Calu3 (cell line): ENCODE data around the gene TTC34. TPM values are rescaled to one million over a fixed set of nuclear protein-coding genes. Genes with fewer than 3 reads are reported as not detected.
"Not testable (repeated sequence)": the region's sequence is repeated elsewhere in the genome, so short reads cannot be mapped to it uniquely, and the experiment has no call there.

Source experiments
- BruUV-seq: library from RNA; stranded (reverse); fragments of 400-500 nt; replicated peaks from 2 replicates; lab custom pipeline; 2021; lab: Mats Ljungman, UMichigan
- CTCF ChIA-PET: fragments of 300-600 bp; sonication (Branson Sonifier 250); formaldehyde crosslinking; loops from one replicate; lab custom pipeline; 2022; ENCODE audit warnings: antibody characterized with exemption; lab: Charles Lee
- DNase-seq: peaks from one replicate; pipeline ENCODE4 v3.0.0; 2022
- H3K27ac Mint-ChIP-seq: one replicate; pipeline ENCODE4 v1.8.0; 2022; ENCODE audit warnings: mixed read lengths; ENCODE audit not compliant: unreplicated experiment
- H3K27me3 Mint-ChIP-seq: one replicate; pipeline ENCODE4 v1.8.0; 2022; ENCODE audit warnings: mixed read lengths; ENCODE audit not compliant: unreplicated experiment
- H3K36me3 Mint-ChIP-seq: one replicate; pipeline ENCODE4 v1.8.0; 2022; ENCODE audit warnings: mild to moderate bottlenecking, moderate library complexity, mixed read lengths; ENCODE audit not compliant: insufficient read depth, unreplicated experiment
- H3K4me1 Mint-ChIP-seq: one replicate; pipeline ENCODE4 v1.8.0; 2022; ENCODE audit warnings: mild to moderate bottlenecking, low read depth, mixed read lengths; ENCODE audit not compliant: unreplicated experiment
- H3K4me3 Mint-ChIP-seq: one replicate; pipeline ENCODE4 v1.8.0; 2022; ENCODE audit warnings: mild to moderate bottlenecking, low read depth, moderate library complexity, mixed read lengths; ENCODE audit not compliant: unreplicated experiment
- H3K9me3 Mint-ChIP-seq: one replicate; pipeline ENCODE4 v1.8.0; 2022; ENCODE audit warnings: low read depth, mixed read lengths; ENCODE audit not compliant: unreplicated experiment
- intact Hi-C: fragments of 100-400 bp; cut with micrococcal nuclease; formaldehyde crosslinking; loops from one replicate; pipeline ENCODE4 v1.10.0; 2022; ENCODE audit not compliant: unreplicated experiment
- total RNA-seq: library from RNA; stranded (reverse); gene quantifications from 2 replicates; pipeline ENCODE4 v1.2.3, GENCODE V29; 2022
- TF ChIP-seq, protein P1 (sequence below): fragments of 200-600 bp; IDR thresholded peaks from one replicate; pipeline ENCODE4 v1.8.0; 2022; ENCODE audit warnings: antibody characterized with exemption; ENCODE audit not compliant: unreplicated experiment

The TTC34 gene
- total RNA-seq, 1 experiment from 2014 or later = 1.3 TPM

DNA sequence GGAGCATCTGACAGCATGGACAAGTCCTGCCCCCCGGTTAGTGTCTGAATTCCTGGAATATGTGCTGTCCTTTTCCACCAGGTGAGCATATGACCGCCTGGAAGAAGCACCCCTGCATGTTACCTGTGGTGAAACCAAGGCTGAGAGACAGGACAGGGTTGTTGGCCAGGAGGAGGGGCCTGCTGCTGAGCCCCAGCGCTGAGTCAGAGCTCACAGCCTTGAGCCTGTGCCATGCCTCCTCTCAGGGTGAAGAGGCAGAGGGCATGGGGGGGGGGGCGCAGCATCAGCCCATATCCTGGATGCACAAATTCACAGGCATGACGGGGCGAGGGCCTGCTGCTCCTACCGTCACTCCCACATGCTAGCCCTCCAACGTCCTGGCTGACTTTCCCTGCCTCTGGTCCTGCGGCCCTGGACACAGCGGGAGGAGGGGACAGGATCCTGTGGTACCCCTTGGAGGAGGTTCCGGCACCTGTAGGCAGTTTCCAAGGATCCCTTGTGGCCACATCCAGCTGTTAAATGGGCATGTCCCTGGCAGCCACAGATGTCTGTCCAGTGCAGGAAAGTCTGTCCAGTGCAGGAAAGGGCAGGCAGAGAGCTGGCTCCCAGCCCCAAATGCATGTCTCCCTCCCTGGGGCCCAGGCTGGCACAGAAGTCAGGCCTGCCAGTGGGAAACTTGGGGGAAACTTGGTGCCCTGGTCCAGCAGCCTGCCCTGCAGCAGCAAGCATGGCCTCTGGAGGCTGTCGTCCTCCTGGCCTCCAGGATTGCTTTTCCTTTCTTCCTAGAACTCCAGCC is 23.9 kb downstream of the TTC34 start:
- intact Hi-C loops = no loop called here
- Mint-ChIP-seq H3K4me1 (no peaks in the 10 kb centered on the region), H3K27ac (no peak overlapping the region), H3K36me3 (no peaks in the 10 kb centered on the region), H3K9me3 (peaks cover 7% of the 10 kb centered on the region), H3K27me3 (peaks cover 38% of the 10 kb centered on the region), H3K4me3 (no peak overlapping the region)
- TF ChIP-seq, protein P1, sequence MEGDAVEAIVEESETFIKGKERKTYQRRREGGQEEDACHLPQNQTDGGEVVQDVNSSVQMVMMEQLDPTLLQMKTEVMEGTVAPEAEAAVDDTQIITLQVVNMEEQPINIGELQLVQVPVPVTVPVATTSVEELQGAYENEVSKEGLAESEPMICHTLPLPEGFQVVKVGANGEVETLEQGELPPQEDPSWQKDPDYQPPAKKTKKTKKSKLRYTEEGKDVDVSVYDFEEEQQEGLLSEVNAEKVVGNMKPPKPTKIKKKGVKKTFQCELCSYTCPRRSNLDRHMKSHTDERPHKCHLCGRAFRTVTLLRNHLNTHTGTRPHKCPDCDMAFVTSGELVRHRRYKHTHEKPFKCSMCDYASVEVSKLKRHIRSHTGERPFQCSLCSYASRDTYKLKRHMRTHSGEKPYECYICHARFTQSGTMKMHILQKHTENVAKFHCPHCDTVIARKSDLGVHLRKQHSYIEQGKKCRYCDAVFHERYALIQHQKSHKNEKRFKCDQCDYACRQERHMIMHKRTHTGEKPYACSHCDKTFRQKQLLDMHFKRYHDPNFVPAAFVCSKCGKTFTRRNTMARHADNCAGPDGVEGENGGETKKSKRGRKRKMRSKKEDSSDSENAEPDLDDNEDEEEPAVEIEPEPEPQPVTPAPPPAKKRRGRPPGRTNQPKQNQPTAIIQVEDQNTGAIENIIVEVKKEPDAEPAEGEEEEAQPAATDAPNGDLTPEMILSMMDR = no peak
- BruUV-seq = no TSS peak
- DNase-seq = no peak
- CTCF ChIA-PET = no interaction called here

DNA sequence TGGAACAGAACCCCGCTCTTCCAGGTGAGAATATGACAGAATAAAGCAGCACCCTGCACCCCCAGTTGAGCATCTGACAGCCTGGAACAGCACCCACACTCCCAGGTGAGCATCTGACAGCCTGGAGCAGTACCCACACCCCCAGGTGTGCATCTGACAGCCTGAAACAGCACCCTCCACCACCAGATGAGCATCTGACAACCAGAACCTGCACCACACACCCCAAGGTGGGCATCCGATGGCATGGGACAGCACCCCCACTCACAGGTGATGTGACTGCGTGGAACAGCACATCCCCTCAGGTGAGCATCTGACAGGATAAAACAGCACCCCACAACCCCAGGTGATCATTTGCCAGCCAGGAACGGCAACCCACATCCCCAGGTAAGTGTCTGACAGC is 26.2 kb downstream of the TTC34 start:
- H3K4me3 Mint-ChIP-seq, H3K4me1 Mint-ChIP-seq, H3K9me3 Mint-ChIP-seq, H3K27ac Mint-ChIP-seq, intact Hi-C loops, H3K36me3 Mint-ChIP-seq, BruUV-seq, CTCF ChIA-PET, DNase-seq: not testable (repeated sequence)
- H3K27me3 Mint-ChIP-seq = peaks cover 22% of the 10 kb centered on the region

DNA sequence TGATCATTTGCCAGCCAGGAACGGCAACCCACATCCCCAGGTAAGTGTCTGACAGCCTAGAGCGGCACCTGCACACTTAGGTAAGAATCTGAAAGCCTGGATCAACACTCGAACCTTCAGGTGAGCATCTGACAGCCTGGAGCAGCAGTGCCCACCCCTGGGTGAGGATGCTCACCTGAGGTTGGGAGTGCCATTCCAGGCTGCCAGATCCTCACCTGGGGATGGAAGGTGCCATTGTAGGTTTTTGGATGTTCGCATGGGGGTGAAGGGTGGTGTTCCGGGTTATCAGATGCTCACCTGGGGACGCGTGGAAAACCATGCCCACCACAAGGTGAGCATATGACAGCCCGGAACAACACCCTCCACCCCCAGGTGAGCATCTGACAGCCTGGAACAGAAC is 33.4 kb downstream of the TTC34 start:
- H3K27me3 Mint-ChIP-seq, H3K27ac Mint-ChIP-seq, BruUV-seq, H3K36me3 Mint-ChIP-seq, intact Hi-C loops, DNase-seq, H3K4me3 Mint-ChIP-seq, H3K9me3 Mint-ChIP-seq, CTCF ChIA-PET, H3K4me1 Mint-ChIP-seq: not testable (repeated sequence)

DNA sequence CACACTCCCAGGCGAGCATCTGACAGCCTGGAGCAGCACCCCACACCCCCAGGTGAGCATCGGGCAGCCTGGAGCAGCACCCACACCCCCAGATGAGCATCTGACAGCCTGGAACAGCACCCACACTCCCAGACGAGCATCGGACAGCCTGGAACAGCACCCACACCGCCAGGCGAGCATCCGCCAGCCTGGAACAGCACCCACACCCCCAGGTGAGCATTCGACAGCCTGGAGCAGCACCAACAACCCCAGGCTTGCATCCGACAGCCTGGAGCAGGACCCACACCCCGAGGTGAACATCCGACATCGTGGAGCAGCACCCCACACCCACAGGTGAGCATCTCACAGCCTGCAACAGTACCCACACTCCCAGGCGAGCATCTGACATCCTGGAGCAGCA is 42.1 kb downstream of the TTC34 start:
- intact Hi-C loops, H3K27me3 Mint-ChIP-seq, DNase-seq, H3K36me3 Mint-ChIP-seq, BruUV-seq, H3K4me1 Mint-ChIP-seq, H3K4me3 Mint-ChIP-seq, CTCF ChIA-PET, H3K27ac Mint-ChIP-seq, H3K9me3 Mint-ChIP-seq: not testable (repeated sequence)

DNA sequence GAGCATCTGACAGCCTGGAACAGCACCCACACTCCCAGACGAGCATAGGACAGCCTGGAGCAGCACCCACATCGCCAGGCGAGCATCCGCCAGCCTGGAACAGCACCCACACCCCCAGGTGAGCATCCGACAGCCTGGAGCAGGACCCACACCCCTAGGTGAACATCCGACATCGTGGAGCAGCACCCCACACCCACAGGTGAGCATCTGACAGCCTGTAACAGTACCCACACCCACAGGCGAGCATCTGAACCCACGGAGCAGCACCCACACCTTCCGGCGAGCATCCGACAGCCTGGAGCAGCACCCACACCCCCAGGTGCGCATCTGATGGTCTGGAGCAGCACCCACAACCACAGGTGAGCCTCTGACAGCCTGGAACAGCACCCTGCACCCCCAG is 44.0 kb downstream of the TTC34 start:
- H3K36me3 Mint-ChIP-seq, CTCF ChIA-PET, H3K27me3 Mint-ChIP-seq, BruUV-seq, H3K4me3 Mint-ChIP-seq, intact Hi-C loops, DNase-seq, H3K27ac Mint-ChIP-seq, H3K4me1 Mint-ChIP-seq, H3K9me3 Mint-ChIP-seq: not testable (repeated sequence)

DNA sequence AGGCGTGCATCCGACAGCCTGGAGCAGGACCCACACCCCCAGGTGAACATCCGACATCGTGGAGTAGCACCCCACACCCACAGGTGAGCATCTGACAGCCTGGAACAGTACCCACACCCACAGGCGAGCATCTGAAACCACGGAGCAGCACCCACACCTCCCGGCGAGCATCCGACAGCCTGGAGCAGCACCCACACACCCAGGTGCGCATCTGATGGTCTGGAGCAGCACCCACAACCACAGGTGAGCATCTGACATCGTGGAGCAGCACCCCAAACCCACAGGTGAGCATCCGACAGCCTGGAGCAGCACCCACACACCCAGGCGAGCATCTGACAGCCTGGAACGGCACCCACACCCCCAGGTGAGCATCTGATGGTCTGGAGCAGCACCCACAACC is 46.1 kb downstream of the TTC34 start:
- intact Hi-C loops, CTCF ChIA-PET, H3K4me1 Mint-ChIP-seq, H3K36me3 Mint-ChIP-seq, H3K9me3 Mint-ChIP-seq, H3K4me3 Mint-ChIP-seq, BruUV-seq, H3K27me3 Mint-ChIP-seq, H3K27ac Mint-ChIP-seq, DNase-seq: not testable (repeated sequence)

DNA sequence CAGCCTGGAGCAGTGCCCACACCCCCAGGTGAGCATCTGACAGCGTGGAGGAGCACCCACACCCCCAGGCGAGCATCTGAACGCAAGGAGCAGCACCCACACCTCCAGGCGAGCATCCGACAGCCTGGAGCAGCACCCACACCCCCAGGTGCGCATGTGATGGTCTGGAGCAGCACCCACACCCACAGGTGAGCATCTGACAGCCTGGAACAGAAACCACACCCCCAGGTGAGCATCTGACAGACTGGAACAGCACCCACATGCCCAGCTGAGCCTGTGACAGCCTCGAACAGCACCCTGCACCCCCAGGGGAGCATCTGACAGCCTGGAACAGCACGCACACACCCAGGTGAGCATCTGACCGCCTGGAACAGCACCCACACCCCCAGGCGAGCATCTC is 46.9 kb downstream of the TTC34 start:
- H3K27me3 Mint-ChIP-seq, CTCF ChIA-PET, H3K27ac Mint-ChIP-seq, H3K9me3 Mint-ChIP-seq, H3K4me1 Mint-ChIP-seq, H3K4me3 Mint-ChIP-seq, H3K36me3 Mint-ChIP-seq, intact Hi-C loops, DNase-seq, BruUV-seq: not testable (repeated sequence)

DNA sequence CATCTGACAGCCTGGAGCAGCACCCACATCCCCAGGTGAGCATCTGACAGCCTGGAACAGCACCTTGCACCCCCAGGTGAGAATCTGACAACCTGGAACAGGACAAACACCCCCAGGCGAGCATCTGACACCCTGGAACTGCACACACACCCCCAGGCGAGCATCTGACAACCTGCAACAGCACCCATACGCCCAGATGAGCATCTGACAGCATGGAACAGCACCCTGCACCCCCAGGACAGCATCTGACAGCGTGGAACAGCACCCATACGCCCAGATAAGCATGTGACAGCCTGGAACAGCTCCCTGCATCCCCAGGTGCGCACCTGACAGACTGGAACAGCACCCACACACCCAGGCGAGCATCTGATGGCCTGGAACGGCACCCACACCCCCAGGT is 49.0 kb downstream of the TTC34 start:
- BruUV-seq, DNase-seq, intact Hi-C loops, H3K4me1 Mint-ChIP-seq, H3K27ac Mint-ChIP-seq, H3K27me3 Mint-ChIP-seq, H3K4me3 Mint-ChIP-seq, H3K9me3 Mint-ChIP-seq, H3K36me3 Mint-ChIP-seq, CTCF ChIA-PET: not testable (repeated sequence)

DNA sequence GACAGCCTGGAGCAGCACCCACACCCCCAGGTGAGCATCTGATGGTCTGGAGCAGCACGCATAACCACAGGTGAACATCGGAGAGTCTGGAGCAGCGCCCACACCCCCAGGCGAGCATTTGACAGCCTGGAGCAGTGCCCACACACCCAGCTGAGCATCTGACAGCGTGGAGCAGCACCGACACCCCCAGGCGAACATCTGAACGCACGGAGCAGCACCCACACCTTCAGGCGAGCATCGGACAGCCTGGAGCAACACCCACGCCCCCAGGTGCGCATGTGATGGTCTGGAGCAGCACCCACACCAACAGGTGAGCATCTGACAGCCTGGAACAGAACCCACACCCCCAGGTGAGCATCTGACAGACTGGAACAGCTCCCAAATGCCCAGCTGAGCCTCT is 49.6 kb downstream of the TTC34 start:
- H3K36me3 Mint-ChIP-seq, H3K4me1 Mint-ChIP-seq, H3K4me3 Mint-ChIP-seq, intact Hi-C loops, H3K27me3 Mint-ChIP-seq, H3K9me3 Mint-ChIP-seq, BruUV-seq, CTCF ChIA-PET, H3K27ac Mint-ChIP-seq, DNase-seq: not testable (repeated sequence)
